NCI-H526 (cell line): ENCODE measurements around the gene RELCH.

Source experiments
- DNase-seq, 2 experiments: peaks; one replicate each; lab custom pipeline; 2025; lab: John Stamatoyannopoulos, UW

Gene RELCH

DNA sequence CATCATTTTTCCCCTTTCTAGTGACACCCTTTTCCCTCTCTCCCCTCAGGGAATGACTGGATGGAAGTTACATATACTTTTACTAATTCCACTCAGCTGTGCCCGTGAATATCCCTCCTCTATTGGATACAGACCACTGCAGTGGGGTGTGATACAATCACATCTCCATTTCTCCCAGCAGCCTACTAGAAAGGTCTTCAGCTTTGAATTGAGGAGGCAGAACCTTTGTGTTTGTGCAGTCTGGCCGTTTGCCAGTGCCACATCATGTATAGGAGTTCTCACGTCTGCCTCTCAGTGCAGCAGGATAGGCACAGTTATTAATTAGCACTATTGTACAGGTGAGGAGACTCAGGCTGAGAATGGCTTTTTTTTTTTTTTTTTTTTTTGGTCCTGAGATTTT, 154.4 kb downstream of the RELCH start:
- no peak for DNase-seq

DNA sequence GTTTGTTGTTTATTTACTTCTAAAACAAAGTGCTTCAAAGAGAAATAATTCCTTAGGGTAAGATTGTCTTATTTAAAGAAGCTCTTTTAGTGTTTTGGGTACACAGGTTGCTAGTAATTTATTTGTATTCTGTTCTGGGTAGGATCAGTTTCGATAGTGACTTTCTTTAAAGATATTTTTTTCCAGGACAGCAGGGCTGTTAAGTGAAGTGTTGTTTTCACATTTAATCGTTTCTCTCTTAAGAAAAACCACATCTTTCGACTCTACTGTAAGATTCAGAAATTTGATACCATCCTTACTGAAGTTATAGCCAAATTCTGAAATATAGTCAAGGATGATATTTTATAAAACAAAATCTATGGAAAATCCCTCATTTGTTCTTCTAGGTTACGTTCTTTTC, 155.8 kb downstream of the RELCH start:
- no peak for DNase-seq

- no peak for DNase-seq
Observed at GRCh38 chr18:62343316-62343715, 156.3 kb downstream of the RELCH start.

DNA sequence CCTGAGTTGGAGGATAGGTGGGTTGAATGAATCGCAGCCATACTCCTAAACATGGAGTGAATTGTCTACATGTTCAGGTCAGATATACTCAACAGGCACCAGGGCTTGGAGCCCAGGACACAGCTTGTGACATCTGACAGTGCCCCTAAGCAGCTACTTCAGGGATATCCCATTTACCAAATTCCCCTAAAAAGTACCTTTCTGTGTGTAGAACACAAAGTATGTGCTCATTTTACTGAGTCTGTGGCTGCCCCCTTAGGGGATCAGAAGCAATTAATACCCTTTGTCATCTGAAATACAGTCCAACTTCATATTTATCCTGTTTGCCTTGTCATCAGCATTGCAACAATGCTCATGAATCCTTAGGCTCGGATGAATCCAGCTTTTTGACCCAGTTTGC, 158.9 kb downstream of the RELCH start:
- DNase-seq: no peak

DNA sequence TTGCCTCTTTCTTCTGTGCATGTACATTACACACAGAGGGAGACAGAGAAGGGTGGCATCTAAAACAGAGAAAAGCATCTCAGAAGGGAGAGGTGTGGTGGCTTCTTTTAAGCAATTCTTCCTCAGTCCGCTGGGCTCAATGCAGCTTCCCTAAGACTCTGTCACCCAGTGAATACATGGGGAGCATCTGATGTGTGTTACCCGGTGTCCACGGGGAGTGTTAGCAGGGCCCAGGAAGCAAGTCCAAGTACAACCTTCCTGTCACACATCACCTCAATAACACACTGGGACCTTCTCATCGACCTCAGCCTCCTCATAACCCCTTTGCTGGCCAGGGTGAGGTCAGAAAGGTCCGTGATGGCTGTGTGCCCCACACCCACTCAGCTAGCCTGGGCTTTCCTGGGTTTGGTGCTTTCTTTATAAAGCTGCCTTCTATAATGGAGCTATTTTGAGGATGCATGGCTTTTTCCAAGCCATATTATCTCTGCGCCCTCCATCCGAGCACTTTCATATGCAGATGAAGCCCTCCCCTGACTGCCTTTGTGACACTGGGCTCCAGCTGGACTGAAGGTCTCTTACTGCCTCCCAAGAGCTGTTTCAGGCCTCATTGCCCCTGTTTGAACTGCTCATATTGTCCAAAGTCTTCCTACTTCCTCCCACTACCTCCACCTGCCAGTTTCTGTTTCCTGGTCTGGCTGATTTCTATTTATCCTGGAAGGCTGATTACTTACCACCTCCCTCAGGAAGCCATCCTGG, 159.5 kb downstream of the RELCH start:
- no peak for DNase-seq

DNA sequence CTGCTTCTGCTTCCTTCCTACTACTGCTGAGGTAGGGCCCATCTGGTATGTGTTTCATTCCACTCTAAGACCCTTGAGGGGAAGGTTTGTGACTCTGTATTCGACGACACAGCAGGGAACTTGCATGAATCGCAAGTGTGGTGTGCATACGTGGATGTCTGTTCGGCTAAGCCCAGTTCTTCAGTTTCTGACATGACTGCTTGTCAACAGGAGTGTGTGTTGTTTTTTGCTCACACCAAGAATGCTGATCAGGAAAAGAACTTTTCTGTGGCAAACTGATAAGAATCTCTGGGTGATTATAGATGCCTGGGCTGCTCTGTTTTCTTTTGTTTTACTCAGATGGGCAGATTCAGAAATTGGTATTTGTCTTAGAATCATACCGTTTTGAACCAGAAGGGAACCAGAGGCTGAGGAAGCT, 160.0 kb downstream of the RELCH start:
- DNase-seq: no peak

- no peak for DNase-seq
Observed at GRCh38 chr18:62348474-62348873, 161.4 kb downstream of the RELCH start.

DNA sequence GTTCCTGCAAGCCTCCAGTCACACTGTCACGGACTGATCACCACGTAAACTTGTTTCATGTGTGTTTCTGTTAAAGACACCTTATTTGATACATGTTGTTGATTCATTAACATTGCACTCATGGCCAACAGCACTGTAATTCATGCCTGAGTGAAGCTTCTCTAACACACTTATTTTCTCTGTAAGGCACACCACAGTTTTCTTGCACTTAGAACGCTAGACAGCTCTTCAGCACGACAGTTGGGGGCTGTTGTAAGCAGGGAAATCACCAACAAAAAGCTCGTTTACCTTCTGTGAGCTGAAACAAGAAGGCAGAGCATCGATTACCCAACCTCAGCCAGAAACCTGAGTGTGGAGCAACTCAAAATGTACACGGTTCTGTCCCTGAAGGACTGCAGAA, 166.1 kb downstream of the RELCH start:
- no peak for DNase-seq

- DNase-seq: no peak
Observed at GRCh38 chr18:62354151-62354550, 167.1 kb downstream of the RELCH start.

DNA sequence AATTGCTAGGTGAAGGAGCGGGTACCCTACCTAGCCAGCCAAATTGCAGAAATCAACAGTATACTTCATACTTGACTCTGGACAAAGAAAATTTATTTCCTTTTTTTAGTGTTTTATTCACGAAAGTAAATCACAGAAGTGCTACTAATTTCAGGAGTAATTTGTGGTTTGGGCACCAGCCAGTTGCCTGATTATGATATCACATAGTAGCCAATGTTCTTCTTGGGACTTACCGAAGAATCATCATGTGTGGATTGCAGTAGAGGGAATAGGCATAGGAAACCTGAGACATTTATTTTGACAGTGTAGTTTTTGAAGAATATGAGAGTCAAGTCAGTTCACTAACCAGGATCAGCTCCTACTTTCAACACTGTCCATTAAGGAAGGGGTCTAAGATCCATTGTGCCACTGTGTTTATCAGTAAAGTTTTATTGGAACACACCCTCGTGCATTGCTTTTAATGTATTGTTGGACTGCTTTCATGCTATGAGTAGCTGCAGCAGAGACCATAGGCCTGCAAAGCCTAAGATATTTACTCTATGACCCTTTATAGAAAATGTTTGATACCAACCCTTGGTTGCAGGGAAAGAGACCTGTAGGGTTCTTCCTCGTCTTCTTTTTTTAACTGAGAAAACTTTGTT, 170.1 kb downstream of the RELCH start:
- no peak for DNase-seq
